GM23248 (cell line): ENCODE results near the gene VASP.

Experiments
- EZH2 ChIP-seq: fragments of 200-600 bp; sonication (generic); IDR thresholded peaks from 2 replicates; pipeline ENCODE4 v1.6.1; 2018; ENCODE audit warnings: antibody characterized with exemption, mild to moderate bottlenecking; ENCODE audit not compliant: insufficient read depth, poor library complexity, severe bottlenecking
- EZH2phosphoT487 ChIP-seq: fragments of 200-600 bp; sonication (generic); IDR thresholded peaks from 2 replicates; pipeline ENCODE4 v1.6.1; 2018; ENCODE audit warnings: antibody characterized with exemption, moderate library complexity, mild to moderate bottlenecking, low read depth; ENCODE audit not compliant: insufficient read depth

GRCh38 chr19:45462174-45462573 lies 45.1 kb upstream of the VASP start:
- TF ChIP-seq EZH2, result no peak
- TF ChIP-seq EZH2phosphoT487, result no peak
